AG09309 (cell line): ENCODE measurements around the gene CMIP.

Experiments
- DNase-seq: peaks from one replicate; pipeline ENCODE4 v3.0.0-alpha.2; 2010; ENCODE audit warnings: low read depth
- H3K4me3 ChIP-seq: 2 replicates; pipeline ENCODE4 v1.5.1; 2011; ENCODE audit warnings: mild to moderate bottlenecking, low read depth, low read length, moderate library complexity; ENCODE audit not compliant: control insufficient read depth
- CTCF ChIP-seq: IDR thresholded peaks from 2 replicates; pipeline ENCODE4 v1.5.1; 2011; ENCODE audit warnings: mild to moderate bottlenecking, low read depth, low read length, inconsistent platforms; ENCODE audit not compliant: insufficient read depth, control insufficient read depth; ENCODE audit errors: missing control alignments

Gene CMIP

DNA sequence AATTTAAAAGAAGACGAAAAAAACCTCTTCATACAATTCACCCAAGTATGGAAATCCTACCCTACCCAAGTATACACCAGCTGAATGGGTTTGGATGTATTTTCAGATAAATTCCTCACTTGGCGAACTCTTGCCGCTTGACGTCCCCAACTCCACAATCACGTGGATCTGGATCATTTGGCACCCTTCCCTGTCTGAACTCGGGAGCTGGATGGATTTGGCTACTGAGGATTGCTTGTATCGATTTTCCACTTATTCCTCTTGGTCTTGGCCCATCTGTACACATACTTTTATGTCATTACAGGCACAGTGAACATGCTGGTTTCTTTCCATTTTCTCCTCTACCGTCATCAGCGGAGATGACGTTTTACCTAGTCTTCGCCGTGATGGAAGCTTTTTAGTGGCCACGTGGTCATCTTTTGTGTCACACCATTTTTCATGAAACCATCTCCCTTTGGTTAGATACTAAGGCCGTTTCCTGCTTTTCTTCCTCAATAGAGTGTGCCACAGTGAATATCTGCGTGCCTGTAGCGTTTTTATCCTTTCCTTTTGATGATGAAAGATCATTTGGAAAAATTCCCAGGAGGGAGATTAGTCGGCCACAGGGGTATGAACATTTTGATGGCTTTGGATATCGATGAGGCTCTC lies 47.1 kb downstream of the CMIP start:
- no peak for TF ChIP-seq CTCF
- H3K4me3 ChIP-seq = no peak overlapping the region
- DNase-seq = no peak

DNA sequence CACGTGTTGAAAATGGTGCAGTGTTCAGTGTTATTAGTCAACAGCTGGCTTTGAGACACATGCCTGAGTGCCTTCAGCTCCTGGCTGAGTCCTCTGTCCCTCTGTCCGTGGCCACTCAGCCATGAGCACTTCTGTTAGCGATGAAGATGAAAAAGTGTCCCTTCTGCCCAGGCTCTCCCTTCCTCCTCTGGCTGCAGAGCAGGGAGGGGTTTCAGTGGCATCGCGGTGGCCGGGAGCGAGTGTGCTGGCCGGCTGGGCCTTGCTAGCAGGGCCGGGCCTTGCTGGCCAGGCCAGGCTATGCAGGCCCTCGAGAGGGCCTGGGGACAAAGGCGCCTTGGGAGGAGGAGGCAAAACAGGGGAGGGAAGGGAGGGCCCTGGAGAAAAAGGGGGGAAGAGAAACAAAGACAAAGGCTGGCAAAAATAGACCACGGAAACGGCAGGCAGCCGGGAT lies 47.7 kb downstream of the CMIP start:
- no peak for TF ChIP-seq CTCF
- no peak for DNase-seq
- no peak overlapping the region for H3K4me3 ChIP-seq

- no peak for TF ChIP-seq CTCF
- H3K4me3 ChIP-seq = no peak overlapping the region
These were observed 48.6 kb downstream of the CMIP start for GRCh38 chr16:81492965-81493754.

GRCh38 chr16:81493755-81494433 lies 49.3 kb downstream of the CMIP start:
- TF ChIP-seq CTCF = no peak
- DNase-seq = no peak
- H3K4me3 ChIP-seq = no peak overlapping the region

More at GRCh38 chr16:81492965-81493754, 48.6 kb downstream of the CMIP start:
- DNase-seq = no peak

DNA sequence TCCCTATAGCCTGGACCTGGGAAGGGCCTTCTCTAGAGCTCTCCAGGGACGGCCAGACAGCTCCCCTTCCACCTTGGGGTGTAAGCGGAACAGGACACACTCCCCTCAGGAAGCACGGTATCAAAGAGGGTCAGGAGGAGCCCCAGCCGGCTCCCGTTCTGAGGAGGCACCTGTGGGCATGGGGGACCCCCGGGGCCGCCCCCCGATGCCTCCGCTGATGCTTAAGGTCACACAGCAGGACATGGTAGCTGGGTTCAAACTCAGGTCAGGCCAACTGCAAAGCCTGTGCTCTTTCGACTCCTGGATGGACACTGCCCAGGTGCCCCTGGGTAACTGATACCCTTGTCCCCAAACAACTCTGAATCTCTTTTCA lies 49.8 kb downstream of the CMIP start:
- H3K4me3 ChIP-seq = no peak overlapping the region
- no peak for DNase-seq
- TF ChIP-seq CTCF = no peak

- DNase-seq = no peak
- TF ChIP-seq CTCF = no peak
- no peak overlapping the region for H3K4me3 ChIP-seq
These were observed 50.3 kb downstream of the CMIP start for GRCh38 chr16:81494888-81495287.
